Heart left ventricle (tissue), 16 donors: ENCODE results near the gene PLAAT4. TPM values are rescaled to one million over a fixed set of nuclear protein-coding genes. Genes with fewer than 3 reads are reported as not detected.
A peak's percentile ranks its signal among the peaks of the same experiment; 100 is the strongest.

Source experiments
- ATAC-seq, 4 donors: fragments of 200-7000 bp; cut with Tn5 transposase; one replicate each; pipeline ENCODE4 v1.9.1; 2020 to 2022; ENCODE audit warnings: moderate library complexity in 4 of 4, mild to moderate bottlenecking in 3 of 4, moderate number of reproducible peaks in 1 of 4
- DNase-seq, 5 donors: peaks; one replicate each; pipeline ENCODE4 v3.0.0-alpha.2; 2020
- H3K27ac ChIP-seq, 12 donors: fragments of 200-600 bp; sonication (generic) in 4 of 12; one replicate each; pipeline versions ENCODE4 v1.5.0 to v1.8.0; 2016 to 2022; ENCODE audit warnings: mild to moderate bottlenecking in 2 of 12
- H3K27me3 ChIP-seq, 9 donors: fragments of 200-600 bp; sonication (generic) in 2 of 9; one replicate each; pipeline versions ENCODE4 v1.5.1 to v1.8.0; 2016 to 2022; ENCODE audit warnings: mild to moderate bottlenecking in 3 of 9
- H3K36me3 ChIP-seq, 9 donors: fragments of 200-600 bp; sonication (generic) in 2 of 9; one replicate each; pipeline versions ENCODE4 v1.5.0 to v1.8.0; 2018 to 2022; ENCODE audit warnings: mild to moderate bottlenecking in 2 of 9
- H3K4me1 ChIP-seq, 12 donors: fragments of 200-600 bp; sonication (generic) in 4 of 12; one replicate each; pipeline versions ENCODE4 v1.5.0 to v1.8.0; 2016 to 2022; ENCODE audit warnings: mild to moderate bottlenecking in 3 of 12
- H3K4me3 ChIP-seq, 12 donors: fragments of 200-600 bp; sonication (generic) in 4 of 12; one replicate each; pipeline versions ENCODE4 v1.5.0 to v1.8.0; 2017 to 2022; ENCODE audit warnings: mild to moderate bottlenecking in 9 of 12, moderate library complexity in 4 of 12
- H3K9me3 ChIP-seq, 12 donors: fragments of 200-600 bp; sonication (generic) in 4 of 12; one replicate each; pipeline versions ENCODE4 v1.5.0 to v1.8.0; 2016 to 2022; ENCODE audit warnings: mild to moderate bottlenecking in 1 of 12
- CTCF ChIP-seq, 12 donors: fragments of 200-600 bp; sonication (generic) in 4 of 12; IDR thresholded peaks; one replicate each; pipeline versions ENCODE4 v1.5.0 to v1.8.0; 2018 to 2022; ENCODE audit warnings: antibody characterized with exemption in 12 of 12, mild to moderate bottlenecking in 5 of 12
- POLR2A ChIP-seq, 2 donors: fragments of 450-650 bp; IDR thresholded peaks; one replicate each; pipeline ENCODE4 v1.6.1; 2017; ENCODE audit warnings: antibody characterized with exemption in 2 of 2, mild to moderate bottlenecking in 2 of 2, moderate library complexity in 2 of 2
- WGBS, 4 donors: extraction: QIAGEN DNeasy Blood & Tissue Kit in 2 of 4; methylation state at CpG; one replicate each; pipeline versions ENCODE4 v1.1.5 to v1.1.7; 2013 to 2018; 5-methylcytosine and 5-hydroxymethylcytosine counted together
- intact Hi-C, 10 donors: fragments of 100-400 bp; cut with DNase I; formaldehyde crosslinking; loops; one replicate each; pipeline versions ENCODE4 v1.11.1 to v1.14.2; 2022
- polyA plus RNA-seq, 2 donors: library from polyadenylated mRNA; stranded (reverse); fragments of 200-250 nt; gene quantifications; one replicate each; pipeline ENCODE4 v1.2.3, GENCODE V29; 2013
- total RNA-seq, 9 donors: library from RNA; depleted of rRNA in 2 of 9; stranded (reverse); fragments of >200 nt in 2 of 9; fragmentation: NEBNext Ultra II Directional in 3 of 9; extraction: Animal tissue kit (Norgen Biotek cat#: 25700) in 3 of 9; gene quantifications; one replicate each; pipeline versions ENCODE4 v1.1.0 to v1.2.4, GENCODE V29; 2016 to 2023
- donor health status: ischemic (EF 13 %, LVEDD 7.1; RV severe dilation, severe dysfunction).
- donor health status: healthy with polysubstance abuse.
- donor health status: DM: no; HTN: yes; CAD: no.
- donor health status: DM: no; HTN: no; CAD: no.
- donor health status: ischemic (EF 25% LVEDD 6.9; RV normal size, moderate dysfunction).
- donor health status: ischemic (EF 25% LVEDD 5.7; RV mildly dilated, moderate dysfunction).
- donor health status: healthy.
- donor health status: DM: yes; HTN: yes; CAD: no.
- donor health status: ischemic (EF 35%, LVEDD 5.7; RV mildly dilated, moderate dysfunction).
- donor health status: nonischemic (EF 11% LVEDD 7.7; RV severe dilation, severe dysfunction).
- donor health status: DM: yes; HTN: yes; CAD: no.
- donor health status: PGD.
- donor health status: ischemic (EF 29% LVEDD 5.4; RV normal size, mild dysfunction).
- donor health status: nonischemic (EF 23%, LVEDD 6.1; RV moderate dilation, normal function).

The PLAAT4 gene
- total and polyA plus RNA-seq, 11 donors, result 4.6 to 484 (median 8.0) TPM

GRCh38 chr11:63558459-63559157 lies 22.0 kb downstream of the PLAAT4 start:
- peaks cover 0 to 25% (median 0%) of the 10 kb centered on the region in 12 donors for H3K4me1 ChIP-seq
- H3K27ac ChIP-seq, result no peak overlapping the region
- TF ChIP-seq POLR2A (IDR thresholded peaks at IDR 0.05), result no peak
- TF ChIP-seq CTCF (IDR thresholded peaks at IDR 0.05), result no peak
- intact Hi-C loops, result no loop called here
- ATAC-seq (no peak), DNase-seq (no peak)
- H3K9me3 ChIP-seq, result no peaks in the 10 kb centered on the region
- WGBS, 4 donors, result 94 to 100% (median 95%) methylated on average over 6 to 7 of the region's 7 CpGs
- no peaks in the 10 kb centered on the region for H3K27me3 ChIP-seq
- no peaks in the 10 kb centered on the region for H3K36me3 ChIP-seq
- no peak overlapping the region for H3K4me3 ChIP-seq

GRCh38 chr11:63560506-63561180 lies 24.0 kb downstream of the PLAAT4 start:
- 64 to 74% (median 68%) methylated on average over 7 of the region's 7 CpGs for WGBS, 4 donors
- H3K27me3 ChIP-seq, result no peaks in the 10 kb centered on the region
- H3K9me3 ChIP-seq, result no peaks in the 10 kb centered on the region
- peak overlapping the region in 1 of 12 donors; percentile 6 for H3K27ac ChIP-seq
- intact Hi-C loops, result no loop called here
- DNase-seq (peak in 4 of 5 donors; percentile 20 to 60 (median 55)), ATAC-seq (peak; percentile 29 to 78 (median 67))
- TF ChIP-seq CTCF (IDR thresholded peaks at IDR 0.05), result no peak
- no peak for TF ChIP-seq POLR2A (IDR thresholded peaks at IDR 0.05)
- no peak overlapping the region for H3K4me3 ChIP-seq
- H3K36me3 ChIP-seq, result no peaks in the 10 kb centered on the region
- peaks cover 0 to 13% (median 0%) of the 10 kb centered on the region in 12 donors for H3K4me1 ChIP-seq

- 93 to 96% (median 94%) methylated on average over 13 of the region's 13 CpGs for WGBS, 4 donors
- no peak for TF ChIP-seq CTCF (IDR thresholded peaks at IDR 0.05)
- TF ChIP-seq POLR2A (IDR thresholded peaks at IDR 0.05), result no peak
- Histone ChIP-seq H3K36me3 (no peaks in the 10 kb centered on the region), H3K4me3 (no peak within 1 kb of the TSS), H3K27me3 (no peaks in the 10 kb centered on the region), H3K4me1 (peaks cover 0 to 31% (median 8%) of the 10 kb centered on the region in 12 donors), H3K27ac (no peak within 1 kb of the TSS), H3K9me3 (no peaks in the 10 kb centered on the region)
- intact Hi-C loops, result no loop called here
- ATAC-seq, result no peak
- DNase-seq, result peak in 1 of 5 donors; percentile 14
Measured at GRCh38 chr11:63563201-63564055, 26.8 kb downstream of the PLAAT4 start, which contains the start of gene PLAAT2. Gene PLAAT2 (minus strand): TSS chr11:63563379. CDS start chr11:63563324, 55 bp downstream.
